ENCODE results near the gene GLB1L3.
A peak's percentile ranks its signal among the peaks of the same experiment; 100 is the strongest.
"Not testable (repeated sequence)": the region's sequence is repeated elsewhere in the genome, so short reads cannot be mapped to it uniquely, and the experiment has no call there.

The GLB1L3 gene

GRCh38 chr11:134250675-134251074 lies 25.5 kb upstream of the GLB1L3 start:
- no peak overlapping the region for H3K4me3 ChIP-seq (ENCODE audit: low read depth, low read length)
- TF ChIP-seq CTCF (IDR thresholded peaks at IDR 0.05; ENCODE audit: low read depth, low read length) = no peak

GRCh38 chr11:134252346-134253187 lies 23.6 kb upstream of the GLB1L3 start:
- no peak for TF ChIP-seq CTCF (IDR thresholded peaks at IDR 0.05; ENCODE audit: low read depth, low read length)
- peak overlapping the region; percentile 64 for H3K4me3 ChIP-seq (ENCODE audit: low read depth, low read length)

GRCh38 chr11:134253188-134253993 lies 22.8 kb upstream of the GLB1L3 start, which contains the start of the genes ACAD8 and THYN1:
TSS of gene ACAD8 (plus strand) at chr11:134253568. CDS start at chr11:134253601, 33 bp downstream.
TSS of gene THYN1 (minus strand) at chr11:134253352. CDS start at chr11:134252882, 470 bp downstream.
- peak; percentile 11; the same call in 1 of the 2 replicates for TF ChIP-seq CTCF (IDR thresholded peaks at IDR 0.05; ENCODE audit: low read depth, low read length)
- peak within 1 kb of the TSS; percentile 64 for H3K4me3 ChIP-seq (ENCODE audit: low read depth, low read length)

- TF ChIP-seq CTCF (IDR thresholded peaks at IDR 0.05; ENCODE audit: low read depth, low read length) = no peak
- peak overlapping the region; percentile 64 for H3K4me3 ChIP-seq (ENCODE audit: low read depth, low read length)
Measured at GRCh38 chr11:134254433-134255183, 21.6 kb upstream of the GLB1L3 start.

GRCh38 chr11:134255184-134255561 lies 21.0 kb upstream of the GLB1L3 start:
- H3K4me3 ChIP-seq (ENCODE audit: low read depth, low read length) = not testable (repeated sequence)

GRCh38 chr11:134257101-134257500 lies 19.1 kb upstream of the GLB1L3 start:
- TF ChIP-seq CTCF (IDR thresholded peaks at IDR 0.05; ENCODE audit: low read depth, low read length) = no peak
- H3K4me3 ChIP-seq (ENCODE audit: low read depth, low read length) = no peak overlapping the region

- TF ChIP-seq CTCF (IDR thresholded peaks at IDR 0.05; ENCODE audit: low read depth, low read length) = no peak
- H3K4me3 ChIP-seq (ENCODE audit: low read depth, low read length) = no peak overlapping the region
Measured at GRCh38 chr11:134258577-134258976, 17.6 kb upstream of the GLB1L3 start.

Measured in WI38 (cell line).